ENCODE results near the gene TRIM33.

DNA sequence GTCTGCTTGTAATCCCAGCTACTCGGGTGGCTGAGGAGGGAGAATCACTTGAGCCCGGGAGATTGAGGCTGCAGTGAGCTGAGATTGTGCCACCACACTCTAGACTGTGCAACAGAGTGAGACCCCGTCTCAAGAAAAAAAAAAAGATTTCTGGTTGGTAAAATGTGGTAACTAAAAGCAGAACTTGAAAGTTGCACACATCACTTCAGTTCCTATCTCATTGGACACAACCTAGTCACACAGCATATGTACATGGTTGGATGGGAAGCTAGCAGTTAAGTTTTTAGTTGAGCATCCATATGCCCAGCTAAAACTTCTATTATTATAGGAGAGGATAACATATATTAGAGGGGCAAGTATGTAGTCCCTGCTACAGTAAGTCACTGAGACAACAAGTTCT lies 48.4 kb upstream of the TRIM33 start:
- TF ChIP-seq POLR2A (IDR thresholded peaks at IDR 0.05; ENCODE audit: low read length), result no peak
- TF ChIP-seq, protein P1, sequence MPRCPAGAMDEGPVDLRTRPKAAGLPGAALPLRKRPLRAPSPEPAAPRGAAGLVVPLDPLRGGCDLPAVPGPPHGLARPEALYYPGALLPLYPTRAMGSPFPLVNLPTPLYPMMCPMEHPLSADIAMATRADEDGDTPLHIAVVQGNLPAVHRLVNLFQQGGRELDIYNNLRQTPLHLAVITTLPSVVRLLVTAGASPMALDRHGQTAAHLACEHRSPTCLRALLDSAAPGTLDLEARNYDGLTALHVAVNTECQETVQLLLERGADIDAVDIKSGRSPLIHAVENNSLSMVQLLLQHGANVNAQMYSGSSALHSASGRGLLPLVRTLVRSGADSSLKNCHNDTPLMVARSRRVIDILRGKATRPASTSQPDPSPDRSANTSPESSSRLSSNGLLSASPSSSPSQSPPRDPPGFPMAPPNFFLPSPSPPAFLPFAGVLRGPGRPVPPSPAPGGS (IDR thresholded peaks at IDR 0.05), result no peak
- TF ChIP-seq, protein P2, sequence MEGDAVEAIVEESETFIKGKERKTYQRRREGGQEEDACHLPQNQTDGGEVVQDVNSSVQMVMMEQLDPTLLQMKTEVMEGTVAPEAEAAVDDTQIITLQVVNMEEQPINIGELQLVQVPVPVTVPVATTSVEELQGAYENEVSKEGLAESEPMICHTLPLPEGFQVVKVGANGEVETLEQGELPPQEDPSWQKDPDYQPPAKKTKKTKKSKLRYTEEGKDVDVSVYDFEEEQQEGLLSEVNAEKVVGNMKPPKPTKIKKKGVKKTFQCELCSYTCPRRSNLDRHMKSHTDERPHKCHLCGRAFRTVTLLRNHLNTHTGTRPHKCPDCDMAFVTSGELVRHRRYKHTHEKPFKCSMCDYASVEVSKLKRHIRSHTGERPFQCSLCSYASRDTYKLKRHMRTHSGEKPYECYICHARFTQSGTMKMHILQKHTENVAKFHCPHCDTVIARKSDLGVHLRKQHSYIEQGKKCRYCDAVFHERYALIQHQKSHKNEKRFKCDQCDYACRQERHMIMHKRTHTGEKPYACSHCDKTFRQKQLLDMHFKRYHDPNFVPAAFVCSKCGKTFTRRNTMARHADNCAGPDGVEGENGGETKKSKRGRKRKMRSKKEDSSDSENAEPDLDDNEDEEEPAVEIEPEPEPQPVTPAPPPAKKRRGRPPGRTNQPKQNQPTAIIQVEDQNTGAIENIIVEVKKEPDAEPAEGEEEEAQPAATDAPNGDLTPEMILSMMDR (IDR thresholded peaks at IDR 0.05), result no peak
- no peak for TF ChIP-seq EP300 (IDR thresholded peaks at IDR 0.05)
- TF ChIP-seq CHD2 (IDR thresholded peaks at IDR 0.05; ENCODE audit: low read length, partially characterized antibody), result no peak
- no peak for TF ChIP-seq MAZ (IDR thresholded peaks at IDR 0.05; ENCODE audit: borderline replicate concordance, low read depth, low read length)
- TF ChIP-seq RAD21 (conservative IDR thresholded peaks at IDR 0.05 in 1 of 2, IDR thresholded peaks at IDR 0.05 in 1 of 2), result no peak
- no peak for TF ChIP-seq ESRRA (IDR thresholded peaks at IDR 0.05; ENCODE audit: borderline replicate concordance, low read length)
- TF ChIP-seq FOSL2 (IDR thresholded peaks at IDR 0.05), result no peak
- no peak for TF ChIP-seq FOSL2 (CRISPR knock-in tag; IDR thresholded peaks at IDR 0.05)
- no peak for TF ChIP-seq ZNF302 (CRISPR knock-in tag; IDR thresholded peaks at IDR 0.05)
- no peak for TF ChIP-seq MAX (IDR thresholded peaks at IDR 0.05)
- no peak for TF ChIP-seq HOXA7 (CRISPR knock-in tag; IDR thresholded peaks at IDR 0.05)
